Epithelial cell of esophagus (primary cell): Measurements from ENCODE around the gene ZNF655.
A peak's percentile ranks its signal among the peaks of the same experiment; 100 is the strongest.
"Not testable (repeated sequence)": the region's sequence is repeated elsewhere in the genome, so short reads cannot be mapped to it uniquely, and the experiment has no call there.

Experiments
- DNase-seq: peaks from one replicate; pipeline ENCODE4 v3.0.0; 2010; ENCODE audit warnings: low read depth
- H3K4me3 ChIP-seq: 2 replicates; pipeline ENCODE4 v1.5.1; 2011; ENCODE audit warnings: mild to moderate bottlenecking, low read length, control low read depth
- CTCF ChIP-seq: IDR thresholded peaks from 2 replicates; pipeline ENCODE4 v1.5.1; 2011; ENCODE audit warnings: low read depth, mild to moderate bottlenecking, low read length, control low read depth, inconsistent platforms; ENCODE audit not compliant: insufficient read depth; ENCODE audit errors: missing control alignments

ZNF655 gene

DNA sequence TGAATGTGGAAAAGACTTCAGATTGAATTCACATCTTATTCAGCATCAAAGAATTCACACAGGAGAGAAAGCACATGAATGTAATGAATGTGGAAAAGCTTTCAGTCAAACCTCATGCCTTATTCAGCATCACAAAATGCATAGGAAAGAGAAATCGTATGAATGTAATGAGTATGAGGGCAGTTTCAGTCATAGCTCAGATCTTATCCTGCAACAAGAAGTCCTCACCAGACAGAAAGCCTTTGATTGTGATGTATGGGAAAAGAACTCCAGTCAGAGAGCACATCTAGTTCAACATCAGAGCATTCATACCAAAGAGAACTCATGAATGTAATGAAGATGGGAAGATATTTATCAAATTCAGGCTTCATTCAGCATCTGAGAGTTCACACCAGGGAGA lies 14.8 kb downstream of the ZNF655 start:
- TF ChIP-seq CTCF = no peak
- no peak overlapping the region for H3K4me3 ChIP-seq
- DNase-seq = no peak

- no peak overlapping the region for H3K4me3 ChIP-seq
- DNase-seq = no peak
- no peak for TF ChIP-seq CTCF
These were observed 17.8 kb downstream of the ZNF655 start for GRCh38 chr7:99576251-99576650.

GRCh38 chr7:99579281-99579955 lies 21.0 kb downstream of the ZNF655 start:
- peak overlapping the region; percentile 52 for H3K4me3 ChIP-seq
- no peak for DNase-seq
- TF ChIP-seq CTCF = no peak

GRCh38 chr7:99579956-99580777 lies 21.7 kb downstream of the ZNF655 start:
- DNase-seq = peak; percentile 23
- peak overlapping the region; percentile 52 for H3K4me3 ChIP-seq
- TF ChIP-seq CTCF = no peak

- DNase-seq = not testable (repeated sequence)
- H3K4me3 ChIP-seq = peak overlapping the region; percentile 52
These were observed 22.4 kb downstream of the ZNF655 start for GRCh38 chr7:99580778-99581332.

DNA sequence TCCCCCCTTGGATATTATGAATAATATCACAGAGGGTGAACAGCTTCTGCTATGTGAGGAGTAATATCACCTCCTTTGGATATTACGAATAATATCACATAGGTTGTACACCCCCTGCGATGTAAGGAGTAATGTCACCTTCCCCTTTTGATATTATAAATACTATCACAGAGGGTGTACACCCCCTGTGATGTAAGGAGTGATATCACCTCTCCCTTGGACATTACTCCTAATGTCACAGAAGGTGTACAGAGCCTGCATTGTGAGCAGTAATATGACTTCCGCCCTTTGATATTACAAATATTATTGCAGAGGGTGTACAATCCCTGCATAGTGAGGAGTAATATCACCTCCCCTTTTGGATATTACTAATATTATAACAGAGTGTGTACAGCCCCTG lies 30.4 kb downstream of the ZNF655 start:
- DNase-seq = no peak
- TF ChIP-seq CTCF = no peak
- H3K4me3 ChIP-seq = no peak overlapping the region

GRCh38 chr7:99594948-99595745 lies 36.7 kb downstream of the ZNF655 start:
- no peak for DNase-seq
- TF ChIP-seq CTCF = no peak

More at GRCh38 chr7:99594948-99595745, 36.7 kb downstream of the ZNF655 start:
- no peak overlapping the region for H3K4me3 ChIP-seq
